GM21619 (cell line): ENCODE results near the gene WNT8B.

Experiments
- ATAC-seq: cut with Tn5 transposase; IDR thresholded peaks from one replicate; pipeline ENCODE4 v1.9.1; 2021; ENCODE audit not compliant: unreplicated experiment

Gene WNT8B

GRCh38 chr10:100518761-100519241 is 56.0 kb downstream of the WNT8B start:
- no peak for ATAC-seq

GRCh38 chr10:100519311-100520051 is 56.7 kb downstream of the WNT8B start, which contains the start of gene SEC31B:
SEC31B (minus strand) TSS chr10:100519861; CDS start chr10:100516952, 2,909 bp downstream.
- no peak for ATAC-seq

DNA sequence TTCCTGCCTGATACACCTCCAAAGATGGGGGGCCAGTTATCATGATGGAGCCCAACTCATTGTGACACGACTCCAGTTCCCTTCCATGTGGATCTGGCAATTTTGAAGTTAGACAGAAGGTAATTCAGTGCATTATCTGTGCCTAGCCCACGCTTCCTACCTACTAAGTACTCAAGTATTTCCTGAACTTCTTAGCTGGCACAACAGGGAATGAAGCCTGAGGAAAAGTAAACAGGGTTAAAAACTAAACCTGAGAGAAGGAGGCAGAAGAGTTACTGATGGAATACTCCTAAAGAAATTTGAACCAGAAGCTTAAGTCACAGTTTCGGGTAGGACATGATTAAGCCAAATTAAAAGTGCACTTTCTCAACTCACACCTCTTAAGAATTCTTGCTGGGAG is 58.0 kb downstream of the WNT8B start:
- no peak for ATAC-seq

- ATAC-seq, result no peak
These were observed 59.4 kb downstream of the WNT8B start for GRCh38 chr10:100522107-100522801.

GRCh38 chr10:100522945-100523344 is 60.1 kb downstream of the WNT8B start:
- ATAC-seq, result no peak

- no peak for ATAC-seq
These were observed 61.4 kb downstream of the WNT8B start for GRCh38 chr10:100524206-100524605.

GRCh38 chr10:100524638-100525037 is 61.8 kb downstream of the WNT8B start:
- no peak for ATAC-seq

DNA sequence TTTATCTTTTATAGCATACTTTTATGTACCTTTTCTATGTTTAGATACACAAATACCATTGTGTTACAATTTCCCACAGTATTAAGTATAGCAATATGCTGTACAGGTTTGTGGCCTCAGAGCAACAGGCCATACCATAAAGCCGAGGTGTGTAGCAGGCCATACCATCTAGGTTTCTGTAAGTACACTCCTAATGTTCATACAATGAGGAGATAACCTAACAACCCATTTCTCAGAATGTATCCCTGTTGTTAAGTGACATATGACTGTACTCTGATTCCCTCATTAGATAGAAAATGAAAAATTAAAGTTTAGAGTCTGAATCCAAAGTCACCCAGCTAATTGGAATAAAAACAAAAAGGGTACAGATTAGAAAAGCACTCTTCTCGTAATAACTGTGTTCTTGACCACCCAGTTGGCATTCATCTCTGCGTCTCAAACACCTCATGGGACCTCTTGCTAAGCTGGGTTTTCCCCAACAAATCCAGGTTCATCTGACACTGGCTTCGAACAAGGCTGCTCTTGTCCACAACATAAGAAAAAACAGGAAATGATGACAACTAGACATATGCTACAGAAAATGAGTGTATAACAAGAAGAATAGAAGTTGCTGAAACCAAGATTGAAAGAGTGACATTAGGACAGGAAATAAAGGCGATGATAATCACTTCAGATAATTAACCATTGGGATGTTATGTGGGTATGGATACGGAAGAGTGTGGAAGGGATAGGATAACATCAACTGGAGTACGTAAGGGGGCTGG is 65.5 kb downstream of the WNT8B start:
- ATAC-seq, result no peak

- ATAC-seq, result no peak
These were observed 66.2 kb downstream of the WNT8B start for GRCh38 chr10:100528921-100529474.

- peak; percentile 53 for ATAC-seq
These were observed 66.9 kb downstream of the WNT8B start, which contains the start of gene NDUFB8 for GRCh38 chr10:100529475-100530298. NDUFB8 (minus strand) TSS chr10:100529871; CDS start chr10:100529851, 20 bp downstream.

DNA sequence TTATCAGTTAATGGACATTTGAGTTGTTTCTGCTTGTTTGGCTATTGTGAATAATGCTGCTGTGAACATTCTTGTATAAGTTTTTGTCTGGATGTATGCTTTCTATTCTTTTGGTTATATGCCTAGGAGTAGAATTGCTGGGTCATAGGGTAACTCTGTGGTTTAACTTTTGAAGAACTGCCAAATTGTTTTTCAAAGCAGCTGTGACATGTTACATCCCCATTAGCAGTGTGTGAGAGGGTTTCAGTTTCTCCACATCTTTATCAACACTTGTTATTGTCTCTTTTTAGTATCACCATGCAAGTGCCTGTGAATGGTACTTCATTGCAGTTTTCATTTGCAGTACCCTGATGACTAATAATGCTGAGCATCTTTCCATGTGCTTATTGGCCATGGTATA is 69.0 kb downstream of the WNT8B start:
- no peak for ATAC-seq
